ENCODE data around the gene MRPL30.

- no peak for TF ChIP-seq CREB1 (IDR thresholded peaks at IDR 0.05)
- TF ChIP-seq, protein P1, sequence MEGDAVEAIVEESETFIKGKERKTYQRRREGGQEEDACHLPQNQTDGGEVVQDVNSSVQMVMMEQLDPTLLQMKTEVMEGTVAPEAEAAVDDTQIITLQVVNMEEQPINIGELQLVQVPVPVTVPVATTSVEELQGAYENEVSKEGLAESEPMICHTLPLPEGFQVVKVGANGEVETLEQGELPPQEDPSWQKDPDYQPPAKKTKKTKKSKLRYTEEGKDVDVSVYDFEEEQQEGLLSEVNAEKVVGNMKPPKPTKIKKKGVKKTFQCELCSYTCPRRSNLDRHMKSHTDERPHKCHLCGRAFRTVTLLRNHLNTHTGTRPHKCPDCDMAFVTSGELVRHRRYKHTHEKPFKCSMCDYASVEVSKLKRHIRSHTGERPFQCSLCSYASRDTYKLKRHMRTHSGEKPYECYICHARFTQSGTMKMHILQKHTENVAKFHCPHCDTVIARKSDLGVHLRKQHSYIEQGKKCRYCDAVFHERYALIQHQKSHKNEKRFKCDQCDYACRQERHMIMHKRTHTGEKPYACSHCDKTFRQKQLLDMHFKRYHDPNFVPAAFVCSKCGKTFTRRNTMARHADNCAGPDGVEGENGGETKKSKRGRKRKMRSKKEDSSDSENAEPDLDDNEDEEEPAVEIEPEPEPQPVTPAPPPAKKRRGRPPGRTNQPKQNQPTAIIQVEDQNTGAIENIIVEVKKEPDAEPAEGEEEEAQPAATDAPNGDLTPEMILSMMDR (IDR thresholded peaks at IDR 0.05; ENCODE audit: control extremely low read depth in 1 of 3, insufficient read depth in 1 of 3, low read depth in 1 of 3, low read length in 3 of 3), result no peak
- no peak for TF ChIP-seq POLR2A (IDR thresholded peaks at IDR 0.05; ENCODE audit: control extremely low read depth in 1 of 2, low read depth in 2 of 2, low read length in 2 of 2)
- TF ChIP-seq CBX8 (IDR thresholded peaks at IDR 0.05; ENCODE audit: borderline replicate concordance, low read depth, low read length), result no peak
- TF ChIP-seq EP300 (IDR thresholded peaks at IDR 0.05; ENCODE audit: borderline replicate concordance in 1 of 2, low read depth in 2 of 2, low read length in 2 of 2), result no peak
- no peak for TF ChIP-seq SIX5 (IDR thresholded peaks at IDR 0.05; ENCODE audit: low read depth, low read length)
- TF ChIP-seq NRF1 (IDR thresholded peaks at IDR 0.05; ENCODE audit: low read depth, low read length), result no peak
- no peak for TF ChIP-seq BCL11A (IDR thresholded peaks at IDR 0.05; ENCODE audit: low read depth in 2 of 2, low read length in 2 of 2)
- no peak for TF ChIP-seq PHF8 (conservative IDR thresholded peaks at IDR 0.05; ENCODE audit: low read depth, low read length)
These were observed 14.8 kb upstream of the MRPL30 start for GRCh38 chr2:99166218-99166617.
